HG03097 (cell line): ENCODE results near the gene TRABD2A.
A peak's percentile ranks its signal among the peaks of the same experiment; 100 is the strongest.

ENCODE experiments used
- ATAC-seq: cut with Tn5 transposase; IDR thresholded peaks from one replicate; pipeline ENCODE4 v1.9.1; 2021; ENCODE audit not compliant: unreplicated experiment, low FRiP score

The TRABD2A gene

GRCh38 chr2:84856787-84857186 lies 24.1 kb downstream of the TRABD2A start:
- no peak for ATAC-seq

GRCh38 chr2:84855731-84856130 lies 25.2 kb downstream of the TRABD2A start:
- no peak for ATAC-seq

GRCh38 chr2:84854850-84855249 lies 26.0 kb downstream of the TRABD2A start:
- ATAC-seq = no peak

GRCh38 chr2:84851876-84852275 lies 29.0 kb downstream of the TRABD2A start:
- no peak for ATAC-seq

- no peak for ATAC-seq
These were observed 30.4 kb downstream of the TRABD2A start for GRCh38 chr2:84850471-84850870.

- no peak for ATAC-seq
These were observed 31.5 kb downstream of the TRABD2A start for GRCh38 chr2:84849271-84849952.

- ATAC-seq = no peak
These were observed 33.4 kb downstream of the TRABD2A start for GRCh38 chr2:84847326-84848050.

GRCh38 chr2:84846741-84847142 lies 34.1 kb downstream of the TRABD2A start:
- no peak for ATAC-seq

GRCh38 chr2:84846041-84846663 lies 34.7 kb downstream of the TRABD2A start:
- ATAC-seq = no peak

- no peak for ATAC-seq
These were observed 36.7 kb downstream of the TRABD2A start for GRCh38 chr2:84844141-84844540.

GRCh38 chr2:84841577-84841976 lies 39.3 kb downstream of the TRABD2A start:
- ATAC-seq = no peak

GRCh38 chr2:84840306-84840705 lies 40.6 kb downstream of the TRABD2A start:
- no peak for ATAC-seq

GRCh38 chr2:84839851-84840250 lies 41.0 kb downstream of the TRABD2A start:
- ATAC-seq = no peak

GRCh38 chr2:84838434-84839145 lies 42.3 kb downstream of the TRABD2A start:
- no peak for ATAC-seq

- ATAC-seq = no peak
These were observed 44.7 kb downstream of the TRABD2A start for GRCh38 chr2:84836215-84836614.

GRCh38 chr2:84833481-84834150 lies 47.3 kb downstream of the TRABD2A start:
- no peak for ATAC-seq

GRCh38 chr2:84832772-84833461 lies 48.0 kb downstream of the TRABD2A start:
- peak; percentile 80 for ATAC-seq

GRCh38 chr2:84830758-84831500 lies 50.0 kb downstream of the TRABD2A start:
- no peak for ATAC-seq

GRCh38 chr2:84830095-84830494 lies 50.8 kb downstream of the TRABD2A start:
- ATAC-seq = no peak
